Measurements from ENCODE around the gene ATP10A.

ATP10A gene

DNA sequence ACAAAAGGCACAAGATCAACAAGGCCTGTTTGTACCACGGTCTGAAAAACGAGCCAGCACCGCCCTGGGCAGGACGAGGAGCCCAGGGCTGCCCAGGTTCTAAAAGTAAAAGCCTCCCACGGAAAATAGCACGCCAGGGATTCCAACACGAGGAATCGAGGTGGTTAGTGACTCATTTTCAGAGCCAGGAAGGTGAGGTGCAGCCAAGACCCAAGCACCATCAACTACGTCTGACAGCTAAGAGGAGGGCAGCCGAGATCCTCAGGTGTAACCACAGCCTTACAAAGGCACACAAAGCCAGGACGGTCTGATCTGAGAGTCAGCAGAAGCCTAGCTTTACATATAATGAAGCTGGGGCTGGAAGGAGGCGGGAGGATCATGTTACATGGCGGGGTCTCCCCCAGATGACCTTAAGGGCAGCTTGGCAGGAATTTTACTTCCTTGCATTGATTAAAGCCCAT lies 52.5 kb downstream of the ATP10A start:
- no peak for DNase-seq

DNA sequence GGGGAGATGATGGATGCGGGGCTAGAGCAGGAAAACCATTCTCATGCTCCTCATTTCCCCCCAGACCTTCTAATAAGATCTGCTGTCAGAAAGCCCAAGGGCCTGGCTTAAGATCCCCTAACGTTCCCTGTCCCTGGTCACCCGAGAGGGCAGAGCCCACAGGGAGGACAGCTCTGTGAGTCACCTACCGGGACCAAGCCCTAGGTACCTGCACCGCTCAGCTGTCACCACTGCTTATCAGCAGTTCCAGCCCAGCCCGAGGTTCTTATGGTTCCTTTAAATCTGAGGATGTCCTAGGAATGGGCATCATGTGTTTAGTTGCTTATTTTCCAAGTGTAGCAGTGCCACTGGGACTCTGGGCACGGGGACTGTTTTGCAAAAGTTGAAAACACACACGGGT lies 53.0 kb downstream of the ATP10A start:
- no peak for DNase-seq

DNA sequence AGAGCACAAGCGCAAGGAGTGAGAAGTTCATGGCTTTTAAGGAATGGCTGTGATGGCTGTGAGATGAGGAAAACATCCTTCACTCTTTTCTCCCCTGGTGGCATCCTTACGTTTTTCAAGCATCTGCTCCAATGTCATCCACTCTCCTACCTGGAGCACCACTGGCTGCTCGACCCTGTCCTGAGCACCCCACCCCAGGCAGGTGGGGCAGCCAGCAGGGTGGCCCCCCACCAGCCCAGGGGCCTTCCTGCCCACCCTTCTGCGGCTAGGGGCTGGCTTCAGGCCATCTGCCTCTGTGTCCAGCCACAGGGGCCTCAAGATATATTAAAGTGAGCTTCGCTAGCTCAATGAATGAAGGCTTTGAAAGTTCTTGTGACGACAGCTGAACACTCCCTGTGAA lies 56.1 kb downstream of the ATP10A start:
- no peak for DNase-seq

DNA sequence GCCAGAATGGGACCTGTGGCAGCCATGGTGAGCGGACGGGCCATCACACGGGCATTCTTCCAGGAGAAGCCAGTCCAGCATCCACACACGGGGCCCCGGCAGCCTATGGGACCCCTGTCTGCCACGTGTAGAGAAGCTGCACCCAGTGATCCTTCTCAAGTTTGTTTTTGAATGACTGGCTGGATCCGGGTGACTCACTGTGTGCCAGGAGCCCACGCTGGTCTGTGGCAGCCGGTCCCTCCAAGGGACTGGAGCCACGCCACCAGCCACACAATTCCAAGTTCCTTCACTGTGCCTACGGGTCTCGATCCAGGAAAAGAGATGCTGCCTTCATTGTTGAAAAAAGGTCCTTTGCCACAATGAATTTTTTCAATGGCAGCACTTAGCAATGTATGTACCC lies 58.1 kb downstream of the ATP10A start:
- DNase-seq = no peak

DNA sequence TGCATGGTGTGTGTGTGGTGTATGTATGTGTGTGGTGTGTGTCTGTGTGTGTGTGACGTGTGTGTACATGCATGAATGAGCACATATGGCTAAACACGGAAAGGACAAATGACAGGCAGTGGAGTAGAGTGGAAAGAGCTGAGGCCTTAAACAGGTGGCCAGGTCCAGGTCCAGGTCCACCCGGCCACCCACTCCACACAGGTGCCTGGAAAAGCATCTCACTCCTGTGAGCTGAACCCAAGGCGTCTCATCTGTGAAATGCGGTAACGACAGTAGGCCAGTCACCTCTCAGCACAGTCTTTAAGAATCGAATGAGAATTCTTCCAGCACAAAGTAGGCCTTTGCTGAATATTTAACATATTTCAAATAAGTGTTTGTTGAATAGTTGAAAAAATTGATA lies 58.7 kb downstream of the ATP10A start:
- no peak for DNase-seq

DNA sequence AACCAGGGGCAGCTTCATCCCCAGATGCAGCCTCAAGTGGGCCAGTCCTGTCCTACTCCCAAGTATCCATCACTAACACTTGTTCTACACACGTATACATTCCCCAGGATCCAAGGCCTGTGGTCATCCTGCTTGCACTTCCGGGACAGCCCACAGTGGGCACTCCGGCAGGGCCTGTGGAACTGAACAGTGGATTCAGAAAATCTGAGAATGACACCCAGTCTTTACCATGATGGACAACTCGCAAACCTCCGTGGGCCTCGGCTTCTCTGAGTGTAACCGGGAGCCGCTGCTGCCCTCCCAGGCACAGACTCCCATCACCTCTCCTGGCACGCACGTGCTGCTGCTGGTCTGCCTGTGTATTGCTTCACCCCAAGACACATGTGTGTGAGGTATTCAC lies 59.6 kb downstream of the ATP10A start:
- no peak for DNase-seq

DNA sequence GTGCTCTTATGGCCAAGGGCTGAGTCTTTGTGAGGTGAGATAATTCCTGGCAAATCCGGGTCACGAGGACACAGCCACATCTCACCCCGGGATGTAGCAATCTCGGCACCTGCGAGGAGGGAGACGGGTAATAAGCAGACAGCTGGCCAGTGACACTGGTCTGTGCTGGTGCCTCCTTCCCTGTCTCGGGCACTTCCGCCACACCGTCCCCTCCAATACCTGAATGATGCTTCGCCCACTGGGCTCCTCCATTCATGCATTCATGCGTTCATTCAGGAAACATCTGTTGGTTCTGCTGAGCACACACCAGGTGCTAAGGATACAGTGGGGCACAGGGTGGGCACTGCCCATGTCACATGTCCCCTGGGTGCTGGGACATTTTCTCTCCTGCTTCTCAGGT lies 60.1 kb downstream of the ATP10A start:
- DNase-seq = no peak

DNA sequence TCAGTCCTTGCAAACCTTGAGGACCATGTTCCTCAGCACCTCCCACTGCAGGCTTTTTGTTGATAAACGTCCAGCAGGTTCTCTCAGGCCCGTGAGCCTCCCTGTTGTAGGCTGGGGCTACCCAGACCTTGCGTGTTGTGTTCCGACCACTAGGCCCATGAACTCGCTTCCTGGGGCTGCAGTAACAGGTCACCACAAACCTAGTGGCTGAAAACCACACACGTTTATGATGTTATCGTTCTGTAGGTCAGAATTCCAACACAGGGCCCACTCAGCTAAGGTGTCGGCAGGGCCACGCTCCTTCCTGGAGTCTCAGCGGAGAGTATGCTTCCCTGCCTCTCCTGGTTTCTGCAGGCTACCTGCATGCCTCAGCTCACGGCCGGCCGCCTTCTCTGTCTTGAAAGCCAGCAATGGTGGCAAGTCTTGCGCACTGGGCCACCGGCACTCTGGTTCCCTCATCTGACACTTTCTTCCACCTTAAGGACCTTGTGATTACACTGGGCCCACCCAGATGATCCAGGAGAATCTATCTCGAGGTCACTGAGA lies 60.8 kb downstream of the ATP10A start:
- no peak for DNase-seq

DNA sequence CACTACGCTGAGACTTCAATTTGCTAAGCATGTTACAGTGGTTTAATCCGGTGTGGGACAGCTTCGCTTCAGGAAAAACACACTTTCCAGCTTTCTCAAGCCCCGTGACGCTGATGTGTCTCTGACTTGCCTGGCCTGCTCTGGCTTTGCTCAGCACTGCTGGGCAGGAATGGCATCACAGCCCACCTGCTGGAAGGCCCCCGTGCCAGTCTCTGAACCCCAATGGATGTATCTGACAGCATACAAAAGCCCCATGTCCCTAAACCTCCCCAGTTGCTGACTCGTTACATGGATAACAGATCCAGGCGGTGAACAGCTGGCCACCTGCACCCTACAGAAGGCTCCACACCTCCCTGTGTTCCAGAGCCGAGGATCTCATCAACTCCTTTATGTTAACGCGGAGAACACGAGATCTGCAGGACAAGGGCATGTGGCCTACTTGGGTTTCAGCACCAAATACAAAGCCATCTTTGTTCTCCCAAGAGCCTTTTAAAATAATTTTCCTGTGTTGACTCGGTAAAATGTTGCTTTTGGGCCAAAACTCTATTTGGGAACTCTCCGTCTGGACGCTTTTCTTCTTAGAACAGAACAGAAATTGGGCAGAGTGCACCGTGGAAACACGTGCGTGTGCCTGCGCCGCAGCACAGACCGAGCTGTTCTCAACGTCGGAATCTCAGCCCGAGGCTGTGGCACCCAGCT lies 61.4 kb downstream of the ATP10A start:
- DNase-seq = no peak

DNA sequence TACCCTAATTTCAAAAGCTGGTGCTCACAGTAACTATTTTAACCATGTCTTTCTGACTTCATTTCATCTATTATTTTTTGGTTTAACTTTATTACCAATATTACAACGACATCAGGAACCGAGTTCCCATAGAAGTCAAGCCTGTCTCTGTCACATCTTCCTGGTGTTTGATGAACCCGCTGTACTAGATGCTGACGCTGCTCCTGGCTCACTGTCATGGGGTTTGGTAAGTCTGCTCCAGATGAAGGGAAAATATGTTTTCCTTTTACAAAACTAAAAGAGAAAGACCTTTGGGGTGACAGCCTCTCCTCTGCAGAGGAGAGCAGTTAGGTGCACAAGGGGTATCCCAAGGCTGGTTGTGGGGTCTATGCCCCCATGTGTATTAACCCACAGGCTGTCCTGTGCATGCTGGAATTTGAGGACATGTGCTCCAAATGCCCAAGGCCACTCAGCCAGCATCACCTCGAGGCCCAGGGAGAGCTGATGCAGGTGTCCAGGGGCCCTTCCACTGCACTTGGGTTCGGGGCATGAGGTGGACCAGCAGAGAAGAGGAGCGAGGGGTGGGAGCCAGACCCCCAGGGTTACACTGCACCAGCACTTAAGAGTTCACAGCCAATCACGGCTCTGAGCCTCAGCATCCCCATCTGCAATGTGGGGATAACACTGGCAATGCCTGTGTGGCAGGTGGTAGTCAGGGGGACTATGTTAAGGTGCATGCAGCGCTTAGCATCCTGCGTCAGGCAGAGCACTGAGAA lies 62.2 kb downstream of the ATP10A start:
- no peak for DNase-seq

DNA sequence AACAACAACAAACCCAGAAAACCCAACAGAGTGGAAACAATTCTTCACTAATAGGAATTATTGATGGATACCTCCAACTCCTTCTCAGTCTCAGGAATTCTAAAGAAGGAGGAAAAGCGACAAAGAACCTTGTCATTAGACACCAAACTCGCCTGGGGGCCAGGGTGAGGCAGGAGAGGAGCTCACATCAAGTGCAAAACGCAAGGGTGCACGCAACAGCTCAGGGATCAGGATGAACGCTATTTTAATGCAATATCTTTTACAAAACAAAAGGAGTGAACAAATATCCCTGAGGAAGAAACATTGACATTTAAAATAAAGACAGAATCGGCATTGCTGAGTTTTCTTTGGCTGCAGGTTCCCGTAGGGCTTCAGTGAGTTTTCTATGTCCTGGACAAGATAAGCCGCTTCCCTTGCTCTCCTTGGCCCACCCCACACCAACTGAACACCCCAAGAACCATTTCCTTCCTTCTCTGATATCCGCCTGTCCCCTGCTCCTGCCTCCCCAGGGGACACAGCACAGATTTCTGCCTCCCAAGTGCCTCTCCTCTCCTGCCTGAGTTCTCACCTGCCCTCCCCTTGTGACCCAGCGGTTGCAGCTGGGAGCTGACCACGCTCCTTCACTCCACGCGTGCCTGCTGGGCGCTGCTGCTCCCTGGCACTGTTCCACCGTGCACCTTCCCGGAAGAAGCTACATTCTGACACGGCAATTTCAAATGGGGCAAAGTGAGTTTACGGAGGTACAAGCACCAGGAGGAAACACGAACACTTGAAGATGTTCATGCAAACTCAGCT lies 63.0 kb downstream of the ATP10A start:
- no peak for DNase-seq

DNA sequence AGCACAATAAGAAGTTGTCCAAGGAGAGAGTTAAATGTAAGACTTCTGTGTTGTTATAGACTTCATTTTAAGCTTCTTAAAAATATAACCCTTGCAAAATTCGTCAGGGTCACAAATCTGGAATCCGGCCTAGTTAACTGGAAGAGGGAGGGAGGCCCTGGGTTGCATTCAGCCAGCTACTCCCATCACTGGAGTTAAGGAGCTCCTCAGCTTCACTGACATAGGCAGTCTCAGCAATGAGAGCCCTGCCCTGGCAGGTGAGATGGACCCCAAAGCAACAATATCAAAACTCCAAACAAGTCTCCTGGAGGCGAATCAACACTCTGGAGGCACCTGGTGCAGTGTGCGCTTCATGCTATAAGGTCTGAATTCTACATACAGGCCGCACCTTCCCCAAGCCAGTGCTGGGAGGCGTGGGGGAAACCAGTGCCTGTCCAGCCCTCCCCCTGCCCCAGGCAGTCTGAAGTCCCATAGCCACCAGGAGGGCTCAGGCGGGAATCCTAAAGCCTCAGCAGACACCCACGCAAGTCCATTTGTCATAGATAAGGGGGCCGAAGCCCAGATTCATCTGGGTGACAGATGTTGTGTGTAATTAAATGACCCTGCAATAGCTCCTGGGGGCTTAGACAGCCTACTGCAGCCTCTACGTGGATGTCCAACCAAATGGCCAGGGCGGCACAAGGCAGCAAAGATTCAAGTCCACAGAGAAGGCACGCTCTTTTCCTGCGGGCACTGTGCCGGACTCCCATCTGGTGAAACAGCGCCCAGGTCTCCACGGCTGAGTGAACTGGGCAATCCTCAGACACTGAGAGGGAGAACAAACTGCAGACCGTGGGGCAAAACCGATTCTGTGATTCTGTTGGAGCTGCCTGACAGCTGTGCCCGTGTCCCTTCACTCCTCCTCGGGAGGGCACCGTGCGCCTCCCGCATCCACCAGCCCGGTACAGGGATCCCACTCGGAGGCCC lies 64.9 kb downstream of the ATP10A start:
- DNase-seq = no peak

DNA sequence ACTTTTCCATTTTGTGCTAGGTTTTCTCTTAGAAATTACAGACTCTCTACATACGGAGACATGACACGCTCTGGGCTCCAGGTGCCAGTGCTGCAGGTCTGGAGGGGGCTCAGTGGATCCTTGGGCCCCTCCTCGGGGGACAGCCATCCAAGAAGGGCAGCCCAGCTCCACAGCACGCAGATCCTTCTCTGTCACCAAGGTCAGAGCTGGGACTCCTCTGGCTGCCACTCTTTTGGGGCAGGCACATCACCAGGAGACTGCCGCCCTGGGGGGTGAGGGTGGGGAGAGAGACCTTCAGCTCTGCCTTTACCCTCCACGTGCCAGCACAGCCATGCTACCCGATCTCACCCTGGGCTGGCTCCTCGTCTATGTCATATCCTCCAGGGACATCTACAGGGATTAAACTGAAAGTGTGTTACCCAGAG lies 65.6 kb downstream of the ATP10A start:
- DNase-seq = no peak

DNA sequence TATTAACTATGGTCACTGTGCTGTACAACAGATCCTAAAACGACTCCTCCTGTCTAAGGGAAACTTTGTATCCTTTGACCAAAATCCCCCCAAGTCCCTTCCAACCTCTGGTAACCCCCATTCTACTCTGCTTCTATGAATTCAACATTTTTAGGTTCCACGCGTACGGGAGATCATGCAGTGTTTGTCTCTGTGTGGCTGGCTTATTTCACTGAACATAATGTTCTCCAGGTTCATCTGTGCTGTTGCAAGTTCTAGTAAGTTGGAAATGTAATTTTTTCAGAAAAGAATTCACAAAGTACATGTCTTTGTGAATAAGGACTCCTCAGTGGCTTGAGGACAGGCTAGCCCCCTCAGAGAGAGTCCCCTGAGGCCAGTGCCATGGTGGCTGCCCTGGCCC lies 66.1 kb downstream of the ATP10A start:
- no peak for DNase-seq

DNA sequence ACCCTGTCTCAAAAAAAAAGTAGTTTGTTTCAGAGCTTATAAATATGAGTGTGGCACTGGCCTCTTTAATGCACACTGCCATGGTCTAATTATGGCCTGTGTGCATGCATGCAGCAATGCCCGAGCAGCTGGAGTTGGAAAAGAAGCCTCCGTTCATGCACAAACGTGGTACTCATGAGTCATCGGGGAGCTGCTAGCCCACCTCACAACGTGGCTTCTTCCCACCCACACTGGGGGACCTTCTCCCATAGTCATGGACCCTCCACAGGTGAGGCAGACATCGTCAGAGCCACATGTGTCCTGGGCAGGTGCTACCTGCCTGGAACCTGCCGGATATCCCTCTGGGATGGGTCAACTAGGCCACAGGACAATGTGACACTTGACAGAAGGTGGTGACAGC lies 66.7 kb downstream of the ATP10A start:
- DNase-seq = no peak

DNA sequence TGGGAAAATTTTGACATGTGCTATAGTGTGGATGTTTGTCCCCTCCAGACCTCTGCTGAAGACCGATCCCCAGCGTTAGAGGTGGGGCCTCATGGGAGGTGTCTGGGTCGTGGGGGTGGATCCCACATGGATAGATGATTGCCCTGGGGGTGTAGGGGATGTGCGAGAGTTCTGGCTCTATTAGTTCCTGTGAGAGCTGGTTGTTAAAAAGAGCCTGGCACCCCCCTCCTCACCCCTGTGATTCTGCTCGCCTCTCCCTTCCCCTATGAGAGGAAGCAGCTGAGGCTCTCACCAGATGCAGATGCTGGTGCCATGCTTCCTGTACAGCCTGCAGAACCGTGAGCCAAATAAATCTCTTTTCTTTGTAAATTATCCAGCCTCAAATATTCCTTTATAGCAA lies 67.4 kb downstream of the ATP10A start:
- no peak for DNase-seq

DNA sequence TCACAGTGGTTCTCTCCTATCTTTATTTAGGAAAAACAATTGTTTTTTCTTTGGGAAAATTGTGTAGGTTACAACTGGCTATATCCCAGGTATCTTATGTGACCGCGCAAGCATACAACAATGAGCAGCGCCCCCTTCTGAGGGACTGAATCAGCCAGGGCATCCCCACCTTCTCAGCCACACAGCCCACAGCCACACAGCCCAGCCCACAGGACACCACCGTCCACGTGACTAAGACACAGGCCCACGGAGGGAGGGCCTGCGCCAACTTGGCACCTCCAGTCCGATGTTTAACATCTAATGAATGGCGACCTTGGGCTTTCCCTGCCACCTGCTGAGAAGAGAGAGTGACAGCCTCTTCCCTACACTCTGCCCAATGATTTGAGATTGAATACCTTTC lies 68.1 kb downstream of the ATP10A start:
- DNase-seq = no peak

DNA sequence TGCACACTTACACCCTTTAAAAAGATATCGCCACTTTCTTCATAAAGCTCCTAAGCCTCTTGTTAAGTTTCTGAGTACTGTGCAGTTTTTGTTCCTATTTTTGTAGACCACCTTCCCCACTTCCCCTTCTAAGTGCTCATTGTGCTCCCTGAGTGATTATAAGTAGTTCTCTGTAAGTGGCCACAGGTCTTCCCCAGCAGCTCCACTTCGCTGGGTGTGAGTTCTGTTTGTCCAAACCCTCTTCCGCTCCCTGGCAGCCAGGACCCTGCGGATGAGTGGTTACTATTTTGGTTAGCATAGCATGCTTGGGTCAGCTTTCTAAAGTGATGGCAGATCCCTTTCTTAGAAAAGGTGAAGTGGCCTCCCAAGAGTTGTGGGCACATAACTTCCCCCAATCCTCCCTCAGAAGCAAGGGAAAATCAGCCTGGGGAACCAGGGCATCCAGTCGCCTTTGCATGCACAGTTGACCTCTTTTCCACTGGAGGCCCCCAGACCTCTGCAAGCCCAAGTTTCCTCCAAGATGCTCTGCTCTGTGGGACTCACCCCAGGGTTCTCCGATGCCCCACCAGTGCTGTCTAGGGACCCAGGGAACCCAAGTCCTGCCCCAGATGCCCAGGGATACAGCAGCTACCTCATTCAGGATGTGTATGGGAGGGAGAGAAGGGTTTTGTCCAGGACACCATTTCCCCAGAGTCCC lies 69.6 kb downstream of the ATP10A start:
- no peak for DNase-seq

DNA sequence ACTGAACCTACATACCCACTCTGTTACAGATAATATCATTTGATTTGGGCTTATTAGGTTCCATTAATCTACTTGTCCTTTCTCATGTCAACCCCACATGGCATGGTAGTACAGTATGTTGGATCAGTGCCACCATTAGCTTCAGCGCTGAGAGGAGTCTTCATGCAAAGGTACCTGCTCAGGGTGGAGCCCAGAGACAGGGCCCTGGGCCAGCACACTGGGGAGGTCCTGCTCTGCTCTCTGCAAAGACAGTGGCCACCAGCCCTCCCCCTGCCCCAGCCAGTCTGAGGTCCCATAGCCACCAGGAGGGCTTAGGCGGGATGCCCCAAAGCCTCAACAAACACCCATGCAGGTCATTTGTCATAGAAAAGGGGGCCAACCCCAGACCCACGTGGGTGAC lies 71.0 kb downstream of the ATP10A start:
- DNase-seq = no peak

DNA sequence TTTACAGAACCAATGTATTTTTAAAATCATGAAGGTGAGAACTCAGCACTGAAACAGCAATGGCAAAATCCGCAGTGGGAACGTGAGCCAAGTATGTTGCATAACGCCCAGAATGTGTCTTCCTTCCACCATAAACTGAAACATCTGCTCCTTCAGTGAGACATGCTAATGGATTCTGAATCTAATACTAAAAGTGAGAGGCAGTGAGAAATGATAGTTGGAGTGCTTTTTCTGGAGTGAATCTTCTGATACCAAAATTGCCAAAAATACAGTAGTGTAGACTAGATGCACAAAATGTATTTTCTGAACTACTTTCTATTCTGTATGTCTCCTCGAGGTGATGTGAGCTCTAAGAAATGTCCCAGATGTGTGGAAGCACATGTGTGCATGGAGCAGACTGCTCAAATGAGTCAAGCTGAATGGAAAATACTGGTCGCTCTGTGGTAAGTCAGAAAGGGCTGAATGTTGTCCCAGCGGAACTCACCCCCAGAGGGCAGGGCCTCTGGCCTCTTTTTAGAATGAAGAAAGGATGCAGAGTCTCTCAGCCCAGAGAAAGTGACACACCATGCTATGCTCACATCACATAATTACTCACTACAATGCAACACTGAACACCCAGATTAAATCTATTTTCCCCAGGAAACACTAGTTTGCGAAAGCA lies 73.0 kb downstream of the ATP10A start:
- DNase-seq = no peak

DNA sequence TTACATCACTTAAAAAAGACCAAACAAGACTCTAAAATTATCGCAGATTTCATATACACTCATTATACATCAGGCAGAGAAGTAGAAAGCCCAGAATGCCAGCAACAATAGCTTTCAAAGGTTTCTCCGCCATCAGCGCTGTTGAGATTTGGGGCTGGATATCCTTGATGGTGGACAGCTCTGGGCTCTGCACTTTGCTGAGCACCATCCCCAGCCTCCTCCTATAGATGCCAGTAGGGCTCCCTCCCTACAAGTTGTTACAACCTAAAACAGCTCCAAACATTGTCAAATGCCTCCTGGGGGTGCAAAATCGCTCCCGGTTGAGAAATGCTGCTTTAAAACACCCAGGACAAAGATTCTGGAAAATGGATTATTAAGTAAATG lies 73.5 kb downstream of the ATP10A start:
- DNase-seq = no peak

All from NCI-H1105 treated with DMSO at 0.1 percent for 48 hours (cell line).